ENCODE measurements around the gene FRMD1.
"Not testable (repeated sequence)": the region's sequence is repeated elsewhere in the genome, so short reads cannot be mapped to it uniquely, and the experiment has no call there.

Gene FRMD1

GRCh38 chr6:168093634-168094033 is 14.6 kb upstream of the FRMD1 start:
- DNase-seq = no peak

GRCh38 chr6:168093071-168093505 is 14.1 kb upstream of the FRMD1 start:
- DNase-seq = no peak

- DNase-seq = no peak
Measured at GRCh38 chr6:168092541-168092940, 13.5 kb upstream of the FRMD1 start.

- DNase-seq = no peak
Measured at GRCh38 chr6:168091381-168092264, 12.6 kb upstream of the FRMD1 start.

- no peak for DNase-seq
Measured at GRCh38 chr6:168090706-168091105, 11.7 kb upstream of the FRMD1 start.

GRCh38 chr6:168090064-168090690 is 11.2 kb upstream of the FRMD1 start:
- no peak for DNase-seq

GRCh38 chr6:168089186-168090063 is 10.4 kb upstream of the FRMD1 start:
- no peak for DNase-seq

GRCh38 chr6:168088161-168089053 is 9.4 kb upstream of the FRMD1 start:
- DNase-seq = no peak

- no peak for DNase-seq
Measured at GRCh38 chr6:168087436-168088160, 8.6 kb upstream of the FRMD1 start.

GRCh38 chr6:168086616-168087015 is 7.6 kb upstream of the FRMD1 start:
- no peak for DNase-seq

- no peak for DNase-seq
Measured at GRCh38 chr6:168086066-168086465, 7.1 kb upstream of the FRMD1 start.

GRCh38 chr6:168084465-168085160 is 5.6 kb upstream of the FRMD1 start:
- no peak for DNase-seq

- no peak for DNase-seq
Measured at GRCh38 chr6:168083514-168083885, 4.5 kb upstream of the FRMD1 start.

- no peak for DNase-seq
Measured at GRCh38 chr6:168082860-168083513, 4.0 kb upstream of the FRMD1 start.

GRCh38 chr6:168081858-168082546 is 3.0 kb upstream of the FRMD1 start:
- no peak for DNase-seq

GRCh38 chr6:168080393-168081077 is 1.5 kb upstream of the FRMD1 start:
- no peak for DNase-seq

- no peak for DNase-seq
Measured at GRCh38 chr6:168078175-168078942, 653 bp downstream of the FRMD1 start.

GRCh38 chr6:168077401-168077800 is 1.6 kb downstream of the FRMD1 start:
- DNase-seq = not testable (repeated sequence)

Measured in SW 1271 (cell line).